Measurements from ENCODE around the gene NMRK1. TPM values are rescaled to one million over a fixed set of nuclear protein-coding genes. Genes with fewer than 3 reads are reported as not detected.

NMRK1 gene
- total and polyA plus RNA-seq, 2 of the 13 experiments (the other 11 are each of a cell fraction or from before 2014, with no cell fraction given), result 9.1 to 12.9 TPM

GRCh38 chr9:75086541-75087288, 1.2 kb downstream of the NMRK1 start (continued):
- TF ChIP-seq, protein P1, sequence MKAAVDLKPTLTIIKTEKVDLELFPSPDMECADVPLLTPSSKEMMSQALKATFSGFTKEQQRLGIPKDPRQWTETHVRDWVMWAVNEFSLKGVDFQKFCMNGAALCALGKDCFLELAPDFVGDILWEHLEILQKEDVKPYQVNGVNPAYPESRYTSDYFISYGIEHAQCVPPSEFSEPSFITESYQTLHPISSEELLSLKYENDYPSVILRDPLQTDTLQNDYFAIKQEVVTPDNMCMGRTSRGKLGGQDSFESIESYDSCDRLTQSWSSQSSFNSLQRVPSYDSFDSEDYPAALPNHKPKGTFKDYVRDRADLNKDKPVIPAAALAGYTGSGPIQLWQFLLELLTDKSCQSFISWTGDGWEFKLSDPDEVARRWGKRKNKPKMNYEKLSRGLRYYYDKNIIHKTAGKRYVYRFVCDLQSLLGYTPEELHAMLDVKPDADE (CRISPR knock-in tag; IDR thresholded peaks at IDR 0.05), result no peak
- TF ChIP-seq ZNF616 (CRISPR knock-in tag; IDR thresholded peaks at IDR 0.05; ENCODE audit: low read depth) (no peak), SMAD9 (CRISPR knock-in tag; IDR thresholded peaks at IDR 0.05) (no peak), ZNF709 (CRISPR knock-in tag; IDR thresholded peaks at IDR 0.05) (no peak), TSC22D2 (CRISPR knock-in tag; IDR thresholded peaks at IDR 0.05; ENCODE audit: borderline replicate concordance) (no peak), SOX5 (CRISPR knock-in tag; IDR thresholded peaks at IDR 0.05; ENCODE audit: borderline replicate concordance) (peak; percentile 65; the same call in 1 of the 2 replicates), MTA1 (CRISPR knock-in tag; IDR thresholded peaks at IDR 0.05; ENCODE audit: borderline replicate concordance) (no peak), NR0B2 (CRISPR knock-in tag; IDR thresholded peaks at IDR 0.05) (no peak), ZNF317 (CRISPR knock-in tag; IDR thresholded peaks at IDR 0.05) (0 out of 2 replicates have a peak, but pooled peaks have one; percentile 32), CHD4 (IDR thresholded peaks at IDR 0.05; ENCODE audit: borderline replicate concordance, low read length) (no peak; the same call in 1 of the 2 replicates), FOXJ3 (CRISPR knock-in tag; IDR thresholded peaks at IDR 0.05; ENCODE audit: borderline replicate concordance) (no peak; the same call in 1 of the 2 replicates), ZSCAN12 (CRISPR knock-in tag; IDR thresholded peaks at IDR 0.05) (no peak), ZSCAN29 (CRISPR knock-in tag; conservative IDR thresholded peaks at IDR 0.05) (no peak), ZNF367 (CRISPR knock-in tag; IDR thresholded peaks at IDR 0.05; ENCODE audit: borderline replicate concordance) (no peak), SRSF1 (optimal IDR thresholded peaks at IDR 0.05; ENCODE audit: low read depth, low read length) (no peak), PAF1 (CRISPR knock-in tag; IDR thresholded peaks at IDR 0.05) (no peak), NFYB (CRISPR knock-in tag; IDR thresholded peaks at IDR 0.05) (no peak), ARHGAP35 (CRISPR knock-in tag; IDR thresholded peaks at IDR 0.05; ENCODE audit: borderline replicate concordance) (no peak), HNRNPH1 (optimal IDR thresholded peaks at IDR 0.05; ENCODE audit: low read depth, low read length) (no peak)
- TF ChIP-seq, protein P2, sequence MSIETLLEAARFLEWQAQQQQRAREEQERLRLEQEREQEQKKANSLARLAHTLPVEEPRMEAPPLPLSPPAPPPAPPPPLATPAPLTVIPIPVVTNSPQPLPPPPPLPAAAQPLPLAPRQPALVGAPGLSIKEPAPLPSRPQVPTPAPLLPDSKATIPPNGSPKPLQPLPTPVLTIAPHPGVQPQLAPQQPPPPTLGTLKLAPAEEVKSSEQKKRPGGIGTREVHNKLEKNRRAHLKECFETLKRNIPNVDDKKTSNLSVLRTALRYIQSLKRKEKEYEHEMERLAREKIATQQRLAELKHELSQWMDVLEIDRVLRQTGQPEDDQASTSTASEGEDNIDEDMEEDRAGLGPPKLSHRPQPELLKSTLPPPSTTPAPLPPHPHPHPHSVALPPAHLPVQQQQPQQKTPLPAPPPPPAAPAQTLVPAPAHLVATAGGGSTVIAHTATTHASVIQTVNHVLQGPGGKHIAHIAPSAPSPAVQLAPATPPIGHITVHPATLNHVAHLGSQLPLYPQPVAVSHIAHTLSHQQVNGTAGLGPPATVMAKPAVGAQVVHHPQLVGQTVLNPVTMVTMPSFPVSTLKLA (IDR thresholded peaks at IDR 0.05), result no peak
- TF ChIP-seq, protein P3, sequence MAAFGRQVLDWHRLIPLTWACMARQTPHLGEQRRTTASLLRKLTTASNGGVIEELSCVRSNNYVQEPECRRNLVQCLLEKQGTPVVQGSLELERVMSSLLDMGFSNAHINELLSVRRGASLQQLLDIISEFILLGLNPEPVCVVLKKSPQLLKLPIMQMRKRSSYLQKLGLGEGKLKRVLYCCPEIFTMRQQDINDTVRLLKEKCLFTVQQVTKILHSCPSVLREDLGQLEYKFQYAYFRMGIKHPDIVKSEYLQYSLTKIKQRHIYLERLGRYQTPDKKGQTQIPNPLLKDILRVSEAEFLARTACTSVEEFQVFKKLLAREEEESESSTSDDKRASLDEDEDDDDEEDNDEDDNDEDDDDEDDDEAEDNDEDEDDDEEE (CRISPR knock-in tag; IDR thresholded peaks at IDR 0.05), result no peak
- TF ChIP-seq, protein P4, sequence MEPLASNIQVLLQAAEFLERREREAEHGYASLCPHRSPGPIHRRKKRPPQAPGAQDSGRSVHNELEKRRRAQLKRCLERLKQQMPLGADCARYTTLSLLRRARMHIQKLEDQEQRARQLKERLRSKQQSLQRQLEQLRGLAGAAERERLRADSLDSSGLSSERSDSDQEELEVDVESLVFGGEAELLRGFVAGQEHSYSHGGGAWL (CRISPR knock-in tag; IDR thresholded peaks at IDR 0.05), result no peak
- TF ChIP-seq, protein P5, sequence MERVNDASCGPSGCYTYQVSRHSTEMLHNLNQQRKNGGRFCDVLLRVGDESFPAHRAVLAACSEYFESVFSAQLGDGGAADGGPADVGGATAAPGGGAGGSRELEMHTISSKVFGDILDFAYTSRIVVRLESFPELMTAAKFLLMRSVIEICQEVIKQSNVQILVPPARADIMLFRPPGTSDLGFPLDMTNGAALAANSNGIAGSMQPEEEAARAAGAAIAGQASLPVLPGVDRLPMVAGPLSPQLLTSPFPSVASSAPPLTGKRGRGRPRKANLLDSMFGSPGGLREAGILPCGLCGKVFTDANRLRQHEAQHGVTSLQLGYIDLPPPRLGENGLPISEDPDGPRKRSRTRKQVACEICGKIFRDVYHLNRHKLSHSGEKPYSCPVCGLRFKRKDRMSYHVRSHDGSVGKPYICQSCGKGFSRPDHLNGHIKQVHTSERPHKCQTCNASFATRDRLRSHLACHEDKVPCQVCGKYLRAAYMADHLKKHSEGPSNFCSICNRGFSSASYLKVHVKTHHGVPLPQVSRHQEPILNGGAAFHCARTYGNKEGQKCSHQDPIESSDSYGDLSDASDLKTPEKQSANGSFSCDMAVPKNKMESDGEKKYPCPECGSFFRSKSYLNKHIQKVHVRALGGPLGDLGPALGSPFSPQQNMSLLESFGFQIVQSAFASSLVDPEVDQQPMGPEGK (CRISPR knock-in tag; IDR thresholded peaks at IDR 0.05), result 0 out of 2 replicates have a peak, but pooled peaks have one; percentile 16

Measured in HepG2 (cell line).